Transverse colon (tissue), 4 donors: ENCODE measurements around the gene USP22.

Source experiments
- CTCF ChIP-seq, 5 experiments: fragments of 200-600 bp in 3 of 5; fragments of 450-650 bp in 2 of 5; sonication (generic) in 3 of 5; IDR thresholded peaks; 1 replicate in 2 of 5; 2 replicates in 3 of 5; pipeline ENCODE4 v1.5.1; 2016 to 2017; ENCODE audit warnings: antibody characterized with exemption in 5 of 5, inconsistent platforms in 3 of 5, mild to moderate bottlenecking in 2 of 5, moderate library complexity in 1 of 5
- EP300 ChIP-seq: sonication (generic); formaldehyde crosslinking; IDR thresholded peaks from one replicate; pipeline ENCODE4 v1.6.1; 2017; ENCODE audit warnings: antibody characterized with exemption, low read depth
- POLR2A ChIP-seq: fragments of 450-650 bp; IDR thresholded peaks from one replicate; pipeline ENCODE4 v1.6.1; 2016; ENCODE audit warnings: antibody characterized with exemption, mild to moderate bottlenecking, moderate library complexity
- POLR2AphosphoS5 ChIP-seq, 3 donors: sonication (generic); formaldehyde crosslinking; IDR thresholded peaks; one replicate each; pipeline ENCODE4 v1.6.1; 2016; ENCODE audit warnings: antibody characterized with exemption in 3 of 3

- TF ChIP-seq EP300 (no peak), CTCF (IDR thresholded peaks at IDR 0.05) (no peak), POLR2A (no peak), POLR2AphosphoS5 (IDR thresholded peaks at IDR 0.05) (no peak)
Measured at GRCh38 chr17:21077281-21077680, 34.5 kb upstream of the USP22 start.
